GM18511 (cell line): Measurements from ENCODE around the gene SLC37A1.
A peak's percentile ranks its signal among the peaks of the same experiment; 100 is the strongest.

Experiments
- ATAC-seq: cut with Tn5 transposase; IDR thresholded peaks from one replicate; pipeline ENCODE4 v1.9.1; 2021; ENCODE audit warnings: mild to moderate bottlenecking, moderate library complexity; ENCODE audit not compliant: unreplicated experiment

The SLC37A1 gene

DNA sequence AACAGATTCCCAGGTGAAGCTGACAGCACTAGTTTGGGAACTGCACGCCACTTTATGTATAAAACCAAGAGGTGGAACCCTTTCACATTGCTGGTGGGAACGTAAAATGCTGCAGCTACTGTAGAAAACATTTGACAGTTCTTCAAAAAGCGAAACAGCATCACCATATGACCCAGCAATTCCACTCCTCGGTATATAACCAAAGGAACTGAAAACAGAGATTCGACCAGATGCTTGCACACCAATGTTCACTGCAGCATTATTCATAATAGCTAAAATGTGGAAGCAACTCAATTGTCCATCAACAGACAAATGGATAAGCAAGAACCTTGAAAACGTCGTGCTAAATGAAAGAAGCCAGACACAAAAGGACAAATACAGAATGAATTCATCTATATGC is 35.1 kb upstream of the SLC37A1 start:
- peak; percentile 60 for ATAC-seq

DNA sequence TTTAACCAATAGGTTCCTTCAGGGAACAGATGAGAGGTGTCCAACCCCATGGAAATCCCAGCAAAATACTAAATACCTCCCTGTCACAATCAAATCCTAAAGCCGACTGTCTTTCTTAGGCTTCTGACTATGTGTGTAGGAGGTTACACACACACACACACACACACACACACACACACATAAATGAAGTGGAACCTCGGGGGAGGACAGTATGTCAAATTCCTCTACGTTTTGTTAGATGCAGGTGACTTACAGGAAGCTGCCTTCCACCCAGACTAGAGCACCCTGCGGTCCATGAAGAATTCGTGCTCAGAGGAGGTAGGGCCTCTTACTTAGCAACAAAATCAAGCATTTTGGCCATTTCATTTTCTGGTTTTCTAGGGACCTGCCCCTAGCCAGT is 34.1 kb upstream of the SLC37A1 start:
- ATAC-seq, result no peak

DNA sequence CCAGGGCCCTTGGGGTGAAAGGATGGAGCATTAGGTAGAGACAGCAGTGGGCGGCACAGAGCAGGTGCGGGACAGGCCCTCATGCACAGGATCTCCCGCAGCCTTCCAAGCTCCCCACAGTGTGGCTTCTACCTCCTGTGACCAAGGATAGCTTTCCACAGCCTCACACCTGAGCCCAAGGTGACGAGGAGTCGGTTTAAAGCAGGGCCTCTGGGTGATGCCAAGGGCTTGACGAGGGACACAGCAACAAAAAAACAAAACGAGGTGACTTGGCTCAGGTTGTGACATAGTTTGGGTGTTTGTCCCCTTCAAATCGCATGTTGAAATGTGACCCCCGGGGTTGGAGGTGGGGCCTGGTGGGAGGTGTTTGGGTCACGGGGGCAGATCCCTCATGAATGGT is 32.9 kb upstream of the SLC37A1 start:
- ATAC-seq, result no peak

DNA sequence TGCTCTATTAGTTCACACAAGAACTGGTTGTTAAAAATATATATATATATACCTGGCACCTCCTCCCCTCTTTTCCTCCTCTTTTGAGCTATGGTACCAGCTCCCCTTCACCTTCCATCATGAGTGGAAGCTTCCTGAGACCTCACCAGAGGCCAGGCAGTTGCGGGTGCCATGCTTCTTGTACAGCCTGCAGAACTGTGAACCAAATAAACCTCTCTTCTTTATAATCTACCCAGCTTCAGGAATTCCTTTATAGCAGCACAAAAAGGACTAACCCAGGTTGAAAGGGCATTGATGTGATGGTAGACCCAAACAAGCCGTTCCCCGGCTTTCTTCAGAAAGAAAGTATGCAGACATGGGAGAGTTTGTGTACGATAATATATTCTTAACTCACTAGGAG is 32.5 kb upstream of the SLC37A1 start:
- no peak for ATAC-seq

DNA sequence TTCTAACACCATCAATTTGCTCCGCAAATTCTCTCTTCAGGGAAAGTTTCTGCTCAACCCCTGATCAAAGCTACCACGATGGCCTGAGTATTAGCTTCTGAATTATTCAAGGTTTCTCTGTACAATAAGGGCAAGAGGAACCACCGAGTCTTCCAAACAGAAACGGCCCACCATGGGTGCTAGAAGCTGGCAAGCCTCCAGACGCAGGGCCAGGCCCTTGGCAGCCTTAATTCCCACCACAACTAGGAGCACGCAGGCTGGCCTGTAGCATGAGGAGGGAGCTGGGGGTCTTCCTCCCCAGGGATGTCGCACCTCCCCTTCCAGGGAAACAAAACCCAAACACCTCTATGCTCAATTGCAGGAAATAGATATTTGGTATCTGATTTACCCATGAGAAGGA is 28.7 kb upstream of the SLC37A1 start:
- no peak for ATAC-seq

DNA sequence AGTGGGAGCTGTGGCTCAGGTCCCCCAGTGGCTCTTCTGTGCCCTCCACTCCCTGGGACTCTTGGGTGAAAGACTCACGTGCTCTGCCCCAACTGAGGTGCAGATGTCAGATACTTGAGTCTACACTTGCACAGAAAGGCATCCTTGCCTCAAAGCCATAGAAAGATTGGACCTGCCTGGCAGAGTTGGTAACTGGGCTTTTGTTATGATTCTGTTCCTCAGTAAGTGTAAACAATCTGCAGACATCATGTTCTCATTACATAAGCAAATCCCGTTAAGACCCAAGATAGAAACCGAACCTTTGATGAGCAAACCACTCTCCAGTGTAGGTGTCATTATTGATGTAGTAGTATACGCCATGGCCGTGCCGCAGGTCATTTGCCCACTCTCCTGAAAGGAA is 27.6 kb upstream of the SLC37A1 start:
- ATAC-seq, result no peak

DNA sequence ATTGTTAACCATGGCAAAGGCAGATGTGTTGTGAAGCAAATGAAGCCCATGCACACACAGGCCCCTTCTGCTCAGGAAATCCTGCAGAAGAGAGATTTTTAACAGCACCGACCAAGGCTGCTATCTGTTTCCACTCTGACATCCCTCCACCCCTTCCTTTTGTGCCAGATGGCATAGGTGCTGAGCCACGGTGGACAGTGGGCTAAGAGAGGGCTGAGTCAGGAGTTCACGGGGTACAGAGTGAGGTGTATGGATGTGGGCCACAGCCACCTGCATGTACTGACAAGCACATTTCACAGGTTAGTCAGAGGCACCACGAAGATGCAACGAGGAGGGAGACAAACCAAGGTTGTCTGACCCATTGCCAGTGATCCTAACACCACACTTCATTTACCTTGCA is 27.1 kb upstream of the SLC37A1 start:
- no peak for ATAC-seq

DNA sequence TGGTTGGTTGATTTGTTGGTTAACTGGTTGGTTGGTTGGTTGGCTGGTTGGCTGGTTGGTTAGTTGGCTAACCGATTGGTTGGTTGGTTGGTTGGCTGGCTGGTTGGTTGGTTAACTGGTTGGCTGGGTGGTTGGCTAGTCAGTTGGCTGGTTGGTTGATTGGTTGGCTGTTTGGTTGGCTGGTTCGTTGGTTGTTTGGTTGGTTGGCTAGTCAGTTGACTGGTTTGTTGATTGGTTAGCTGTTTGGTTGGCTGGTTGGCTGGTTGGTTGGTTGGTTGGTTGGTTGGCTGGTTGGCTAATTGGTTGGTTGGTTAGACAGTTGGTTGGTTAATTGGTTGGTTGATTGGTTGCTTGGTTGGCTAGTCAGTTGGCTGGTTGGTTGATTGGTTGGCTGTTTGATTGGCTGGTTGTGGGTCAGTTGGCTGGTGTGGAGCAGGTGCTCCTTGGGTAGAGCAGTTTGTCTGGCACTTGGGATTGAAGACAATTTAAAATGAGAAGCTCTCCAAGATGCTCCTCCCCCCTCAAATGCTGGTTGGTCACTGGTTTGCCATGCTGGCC is 24.6 kb upstream of the SLC37A1 start:
- ATAC-seq, result no peak

DNA sequence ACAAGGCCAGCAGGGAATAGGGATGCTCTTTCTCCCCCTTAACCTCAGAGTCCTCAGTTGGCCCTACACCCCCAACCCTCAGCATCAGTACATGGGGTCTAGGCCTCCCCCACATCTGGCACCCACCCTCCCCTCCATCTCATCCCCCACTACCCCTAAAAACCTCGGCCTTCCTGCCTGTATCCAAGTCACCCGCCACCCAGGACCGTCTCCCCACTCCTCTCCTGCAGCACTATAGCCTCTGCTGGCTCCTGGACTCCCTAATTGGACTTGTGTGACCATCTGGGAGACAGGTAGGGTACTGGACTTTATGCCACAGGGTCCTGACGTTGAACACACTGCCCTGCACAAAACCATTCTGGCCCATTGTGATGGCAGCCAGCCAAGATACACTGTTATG is 23.7 kb upstream of the SLC37A1 start:
- no peak for ATAC-seq

DNA sequence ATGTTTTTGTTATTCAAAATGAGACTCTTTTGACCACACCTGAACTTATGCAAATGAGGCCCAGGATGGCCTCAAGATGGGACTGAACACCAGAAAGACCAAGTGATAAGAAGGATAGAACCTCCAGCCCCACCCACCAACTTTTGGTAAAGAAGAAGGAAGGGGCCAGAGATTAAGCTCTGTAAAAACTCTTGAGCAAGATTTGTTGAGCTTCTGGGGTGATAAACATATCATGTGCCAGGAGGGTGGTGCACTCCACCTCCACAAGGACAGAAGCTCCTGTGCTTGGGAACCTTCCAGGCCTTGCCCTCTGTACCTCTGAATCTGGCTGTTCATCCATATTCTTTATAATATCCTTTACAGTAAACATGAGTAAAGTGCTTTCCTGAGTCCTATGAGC is 22.9 kb upstream of the SLC37A1 start:
- no peak for ATAC-seq

DNA sequence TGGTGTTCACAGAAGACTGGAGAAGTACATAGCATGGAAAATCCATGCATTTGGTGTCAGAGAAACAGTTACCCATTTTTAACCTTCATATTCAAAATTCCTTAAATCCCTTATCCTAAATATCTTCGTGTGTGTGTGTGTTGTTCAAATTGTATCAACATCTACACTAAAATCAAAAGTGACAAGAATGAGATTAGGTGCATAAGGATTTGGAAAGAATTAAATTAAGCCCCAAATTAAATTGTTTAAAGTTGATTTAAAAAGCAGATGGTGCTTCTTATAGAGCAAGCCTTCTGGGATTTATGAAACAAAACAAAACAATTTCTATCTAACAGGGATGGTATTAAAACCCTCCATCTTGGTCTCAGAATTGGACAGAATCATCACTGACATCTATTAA is 22.3 kb upstream of the SLC37A1 start:
- ATAC-seq, result no peak

DNA sequence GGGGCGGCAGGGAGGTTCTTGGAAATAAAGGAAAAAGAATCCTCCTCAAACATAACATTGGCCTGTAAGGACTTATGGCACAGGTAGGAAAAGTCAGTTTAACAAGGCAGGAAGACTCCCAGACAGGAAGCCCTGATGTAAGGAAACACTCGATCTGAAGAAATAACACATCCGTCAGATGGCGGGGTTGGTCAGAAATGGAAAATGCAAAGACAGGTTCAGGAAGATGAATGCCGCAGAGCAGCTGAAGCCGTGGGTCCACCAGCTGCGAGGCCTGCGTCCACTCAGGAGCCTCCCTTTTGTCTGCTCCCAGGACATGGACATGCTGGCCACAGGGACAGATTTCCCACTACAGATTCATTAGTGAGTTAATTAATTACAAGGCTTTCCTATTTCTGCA is 21.5 kb upstream of the SLC37A1 start:
- ATAC-seq, result no peak

DNA sequence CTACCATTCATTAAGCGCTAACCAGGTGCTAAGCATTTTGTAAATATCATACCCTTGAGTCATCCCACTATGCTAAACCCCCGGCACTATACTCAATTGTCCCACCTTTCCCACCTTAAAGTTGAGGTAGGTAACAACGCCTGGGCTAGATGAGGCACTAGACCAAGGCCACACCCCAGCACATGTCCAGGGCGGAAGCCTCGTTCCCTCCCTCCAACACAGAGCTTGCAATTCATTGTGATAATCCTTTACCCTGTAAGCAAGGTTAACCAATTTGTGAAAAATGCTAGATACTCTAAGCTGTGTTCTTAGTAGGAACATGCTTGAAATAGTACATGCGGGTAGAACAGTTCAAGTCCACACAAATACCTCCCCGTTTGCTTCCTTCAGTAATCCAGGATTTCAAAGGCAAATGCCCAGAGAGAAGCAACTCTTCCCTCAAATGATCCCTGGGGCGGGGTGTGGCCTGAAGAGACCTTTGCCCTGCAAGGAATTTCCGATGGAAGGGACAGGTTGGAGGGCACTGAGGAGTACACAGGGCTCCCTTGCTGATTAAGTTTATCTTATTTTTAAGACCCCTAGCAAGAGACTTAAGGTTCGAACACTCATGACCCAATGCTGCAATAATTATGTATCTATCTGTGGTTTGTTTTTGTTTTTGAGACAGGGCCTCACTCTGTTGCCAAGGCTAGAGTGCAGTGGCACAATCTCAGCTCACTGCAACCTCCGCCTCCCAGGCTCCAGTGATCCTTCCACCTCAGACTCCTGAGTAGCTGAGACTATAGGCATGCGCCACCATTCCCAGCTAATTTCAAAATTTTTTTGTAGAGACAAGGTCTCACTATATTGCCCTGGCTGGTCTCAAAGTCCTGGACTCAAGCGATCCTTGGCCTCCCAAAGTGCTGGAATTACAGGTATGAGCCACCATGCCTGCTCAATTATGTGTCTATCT is 20.3 kb upstream of the SLC37A1 start:
- no peak for ATAC-seq

DNA sequence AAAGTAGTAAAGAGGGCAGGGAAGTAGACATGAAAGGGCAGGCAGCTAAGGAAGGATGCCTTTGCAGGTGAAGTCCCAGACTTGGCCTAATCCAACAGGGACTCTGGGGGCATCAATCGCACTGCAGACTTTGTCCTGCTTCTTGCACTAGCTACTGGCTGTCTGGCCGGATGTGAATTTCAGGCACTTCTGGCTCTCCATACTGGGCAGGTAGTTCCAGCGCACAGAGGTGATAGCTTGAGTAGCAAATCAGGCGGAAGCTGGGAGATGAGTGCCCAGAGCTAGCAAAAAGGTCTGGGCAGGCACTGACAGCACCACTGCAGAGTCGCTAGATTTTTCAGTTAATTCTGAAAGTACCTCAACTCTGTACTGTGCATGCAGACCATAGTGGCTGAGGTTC is 18.6 kb upstream of the SLC37A1 start:
- no peak for ATAC-seq

DNA sequence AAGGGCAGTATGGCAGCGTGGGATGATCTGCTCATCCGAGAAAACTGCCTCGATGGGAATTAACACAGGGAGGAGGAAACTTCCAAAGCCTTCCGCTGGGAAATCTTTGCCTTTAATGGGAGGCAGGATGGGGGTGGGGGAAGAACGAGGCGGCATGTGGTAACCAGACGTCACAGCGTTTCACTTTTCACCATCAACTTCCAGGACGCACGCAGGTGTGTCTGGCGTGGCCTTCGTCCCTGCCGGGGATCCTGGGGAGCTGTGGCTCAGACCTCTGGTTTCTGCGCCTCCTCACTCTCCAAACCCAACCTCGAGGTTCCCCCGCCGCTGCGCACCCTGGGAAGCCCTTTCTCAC is 17.9 kb upstream of the SLC37A1 start:
- no peak for ATAC-seq

DNA sequence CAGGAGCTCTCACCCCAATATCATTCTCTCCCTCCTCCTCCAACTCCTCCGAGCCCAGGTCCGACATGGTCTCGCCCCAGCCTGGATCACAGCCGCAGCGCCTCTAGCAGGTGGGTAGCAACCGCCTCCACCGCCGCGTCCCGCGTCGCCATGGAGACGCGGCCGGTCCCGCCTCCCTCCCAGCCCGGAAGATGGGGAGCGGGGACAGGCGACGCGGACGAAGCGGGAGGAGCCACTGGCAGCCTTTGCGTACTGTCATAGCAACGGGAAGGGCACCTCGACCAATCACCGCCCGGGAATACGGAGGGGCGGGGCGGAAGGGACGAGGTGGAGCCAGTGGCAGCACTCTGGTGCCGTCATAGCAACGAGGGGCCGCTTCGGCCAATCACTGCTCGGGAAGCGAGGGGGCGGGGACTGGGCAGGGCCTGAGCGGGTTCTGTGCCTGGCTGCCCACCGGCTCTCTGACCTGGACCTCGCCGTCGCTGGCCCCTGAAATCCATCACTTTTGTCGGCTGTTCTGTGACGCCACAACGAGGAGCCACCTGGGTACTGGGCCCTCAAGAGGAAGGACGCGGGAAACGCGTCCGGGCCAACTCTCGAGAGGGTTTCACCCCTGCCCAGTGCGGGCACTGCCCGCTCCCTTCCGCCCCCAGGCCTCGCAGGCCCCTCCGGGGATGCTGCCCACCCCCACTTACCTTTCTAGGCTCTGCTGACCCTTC is 17.4 kb upstream of the SLC37A1 start, which contains the start of gene RSPH1:
TSS of gene RSPH1 (minus strand) at position 105 of the 719 bp plus-strand sequence. CDS start at position 67, 38 bp downstream.
- peak; percentile 98 for ATAC-seq

DNA sequence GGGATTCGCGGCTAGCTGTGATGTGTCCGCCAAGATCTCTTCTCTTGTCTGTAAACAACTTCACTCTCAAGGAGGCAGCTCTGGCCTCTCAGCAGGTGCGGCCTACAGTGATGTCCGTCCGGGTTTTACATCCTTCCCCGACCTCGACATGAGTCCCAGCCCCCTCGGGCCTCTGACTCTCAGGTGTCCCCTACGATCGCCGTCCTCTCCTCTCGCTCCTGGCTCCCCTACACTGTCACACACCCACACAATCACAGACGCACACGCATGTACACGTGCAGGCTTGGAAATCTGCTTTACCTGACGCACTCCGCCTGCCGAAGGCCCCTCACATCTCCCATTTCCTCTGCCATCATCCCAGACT is 16.8 kb upstream of the SLC37A1 start:
- ATAC-seq, result no peak

DNA sequence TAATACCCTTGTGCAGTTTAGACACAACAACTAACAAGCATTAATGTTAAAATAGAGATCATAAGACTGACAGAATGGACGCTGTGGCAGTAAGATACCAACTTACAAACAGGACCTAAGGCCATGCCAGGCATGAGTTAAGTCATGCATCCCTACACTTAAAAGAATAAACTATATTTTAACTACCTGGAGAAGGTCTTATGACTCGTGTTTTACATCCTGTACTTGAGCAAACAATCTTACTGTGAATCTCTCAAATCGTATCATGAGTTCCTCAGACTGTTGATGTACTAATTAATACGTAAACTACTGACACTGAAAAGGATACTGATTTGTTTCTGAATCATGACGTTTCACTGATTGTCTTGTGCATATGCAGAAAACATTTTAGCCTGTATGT is 15.6 kb upstream of the SLC37A1 start:
- ATAC-seq, result no peak

DNA sequence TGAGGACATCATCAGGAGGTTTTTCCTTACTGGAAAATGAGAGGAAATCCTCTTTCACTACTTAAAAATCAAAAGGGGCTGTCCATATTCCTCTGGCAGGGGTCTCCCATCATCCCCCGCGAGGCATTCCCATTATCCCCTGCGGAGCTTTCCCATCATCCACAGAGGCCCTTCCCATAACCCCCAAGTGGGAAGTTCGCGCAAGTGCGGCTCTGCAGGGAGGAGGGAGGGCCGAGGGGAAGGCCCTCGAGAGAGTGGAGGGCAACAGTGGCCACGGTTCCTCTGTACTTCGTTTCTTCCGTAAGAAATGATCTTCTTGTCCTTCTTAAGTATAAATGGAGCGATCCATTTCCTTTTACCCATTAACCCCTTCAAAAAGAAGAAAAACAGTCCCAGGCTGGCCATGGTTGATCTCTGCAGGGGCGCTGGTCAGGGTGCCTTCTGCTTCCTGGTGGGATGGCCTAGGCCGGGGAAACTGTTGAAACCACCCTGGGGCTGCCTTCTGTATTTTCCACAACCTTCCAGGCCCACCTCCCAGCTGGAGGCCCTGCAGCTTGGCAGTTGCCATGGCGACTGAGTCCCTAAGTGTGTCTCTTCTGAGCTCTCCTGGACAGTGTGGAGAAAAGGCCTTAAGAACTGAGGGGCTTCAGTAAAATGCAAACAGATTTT is 14.1 kb upstream of the SLC37A1 start:
- ATAC-seq, result no peak

DNA sequence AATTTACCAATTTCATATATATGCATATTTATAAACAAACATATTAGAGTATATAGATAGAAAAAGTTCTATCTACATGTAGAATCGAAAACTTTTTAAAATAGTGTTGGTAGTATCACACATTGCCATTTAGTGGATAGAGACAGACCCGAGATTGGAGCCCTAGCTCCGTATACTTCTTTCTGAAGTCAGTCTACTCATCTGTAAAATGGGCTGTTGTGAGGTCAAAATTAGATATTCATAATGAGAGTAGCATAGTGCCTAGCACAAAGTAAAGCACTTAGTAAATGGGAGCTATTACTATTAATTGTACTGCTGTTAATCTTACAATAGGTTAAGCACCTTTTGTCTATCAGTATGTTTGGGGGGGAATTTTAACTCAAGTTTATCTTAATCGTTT is 13.4 kb upstream of the SLC37A1 start:
- ATAC-seq, result no peak

DNA sequence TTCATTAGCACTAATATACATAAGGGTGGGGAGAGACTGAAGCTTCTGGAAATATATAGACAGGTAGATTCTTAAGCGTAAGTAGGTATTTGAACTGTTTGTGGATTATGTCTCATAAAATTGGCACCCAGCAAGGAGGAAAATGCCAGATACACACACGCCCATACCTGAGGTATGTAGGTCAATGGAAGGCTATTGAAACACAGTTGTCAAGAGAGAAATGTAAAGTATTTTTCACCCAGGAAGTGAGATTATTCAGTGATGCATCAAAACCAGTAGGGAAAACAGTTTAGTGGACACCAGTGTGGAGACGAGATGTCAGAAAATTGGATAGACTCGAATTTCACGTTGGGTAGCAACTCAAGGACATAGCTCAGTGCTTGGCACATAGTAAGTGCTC is 12.9 kb upstream of the SLC37A1 start:
- ATAC-seq, result no peak
